Stimulated activated CD8-positive, alpha-beta memory T cell treated with anti-CD3 and anti-CD28 coated beads, Interleukin-4, amount 100 ng/mL, for 4 hours (primary cell): ENCODE results near the gene FSTL5.

ENCODE experiments used
- DNase-seq, 2 donors: peaks; one replicate each; pipeline ENCODE4 v3.0.0-alpha.2; 2020; ENCODE audit warnings: low read depth in 2 of 2, low spot score in 1 of 2

FSTL5 gene

DNA sequence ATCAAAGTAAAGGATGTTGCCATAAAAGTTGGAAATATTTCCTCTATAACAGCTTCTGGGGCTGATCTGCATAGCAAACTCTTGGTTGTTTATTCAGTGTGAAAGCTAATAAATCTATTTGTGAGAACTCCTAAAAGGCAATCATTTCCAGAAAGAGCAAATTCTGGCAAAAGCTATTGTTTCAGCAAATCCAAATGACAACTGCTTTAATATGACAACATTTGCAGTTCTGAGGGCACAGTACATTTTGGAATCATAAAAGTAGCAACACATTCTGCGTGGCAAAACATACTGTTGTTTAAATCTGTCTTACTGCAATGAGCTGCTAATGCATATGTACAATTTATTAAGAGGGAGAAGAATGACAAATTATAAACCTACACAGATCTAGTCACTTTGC is 818.1 kb downstream of the FSTL5 start:
- DNase-seq = no peak

DNA sequence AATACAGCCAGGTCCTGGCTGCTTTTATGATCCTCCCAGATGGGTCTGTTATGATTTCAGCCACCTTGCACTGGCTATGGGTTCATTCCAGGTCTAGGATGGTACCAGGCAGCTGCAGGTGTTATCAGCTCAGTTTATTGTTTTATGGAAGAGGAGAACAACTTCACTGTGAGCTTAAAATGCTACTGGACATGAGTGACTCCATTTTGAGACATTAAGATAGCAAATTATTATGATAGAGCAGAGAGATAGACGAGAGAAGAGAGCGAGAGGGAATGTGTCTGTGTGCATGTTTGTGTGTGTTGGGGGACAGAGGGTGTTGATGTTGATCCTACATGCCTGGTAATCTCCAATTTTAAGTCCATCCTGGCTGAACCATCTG is 820.2 kb downstream of the FSTL5 start:
- no peak for DNase-seq

DNA sequence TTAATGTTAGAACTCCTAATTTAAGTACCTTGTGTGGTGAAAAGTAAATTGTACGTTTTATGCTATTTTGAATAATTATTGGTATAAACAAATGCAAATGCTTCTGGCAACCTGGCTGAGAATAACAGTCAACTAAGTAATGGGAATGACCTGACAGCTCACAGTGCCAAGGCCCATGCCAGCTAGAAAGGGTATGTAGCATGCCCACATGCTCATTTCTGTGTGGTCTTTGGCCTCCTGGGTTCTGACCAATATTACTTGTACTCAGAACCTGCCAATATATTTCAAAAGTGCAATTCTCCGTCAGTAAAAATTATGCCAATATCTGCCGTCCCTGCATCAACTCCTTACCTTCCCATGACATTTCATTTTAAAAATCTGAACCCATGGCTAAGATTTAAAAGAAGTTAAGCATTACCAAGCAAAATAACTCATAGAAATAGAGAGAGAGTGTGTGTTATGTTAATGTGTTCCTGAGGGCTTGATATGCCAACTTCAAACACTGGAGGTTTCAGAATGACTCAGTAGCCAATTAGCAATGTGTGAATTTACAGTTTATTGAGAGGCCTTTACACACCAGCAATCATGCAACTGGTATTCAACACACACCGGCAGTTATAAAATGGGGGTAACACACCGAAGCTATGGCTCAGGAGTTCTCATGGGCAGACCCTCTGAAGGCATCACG is 820.8 kb downstream of the FSTL5 start:
- DNase-seq = no peak

DNA sequence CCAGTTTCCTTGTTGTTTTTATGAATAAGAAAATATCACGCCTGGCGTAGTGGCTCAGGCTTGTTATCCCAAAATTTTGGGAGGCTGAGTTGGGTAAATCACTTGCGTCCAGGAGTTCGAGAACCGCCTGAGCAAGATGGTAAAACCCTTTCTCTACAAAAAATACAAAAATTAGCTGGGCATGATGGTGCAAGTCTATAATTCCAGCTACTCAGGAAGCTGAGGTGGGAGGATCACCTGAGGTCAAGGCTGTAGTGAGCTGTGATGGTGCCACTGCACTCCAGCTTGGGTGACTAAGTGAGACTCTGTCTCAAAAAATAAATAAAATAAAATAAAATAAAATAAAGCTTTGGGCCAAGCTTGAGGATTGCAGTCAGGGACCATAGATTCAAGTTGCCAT is 827.2 kb downstream of the FSTL5 start:
- no peak for DNase-seq

DNA sequence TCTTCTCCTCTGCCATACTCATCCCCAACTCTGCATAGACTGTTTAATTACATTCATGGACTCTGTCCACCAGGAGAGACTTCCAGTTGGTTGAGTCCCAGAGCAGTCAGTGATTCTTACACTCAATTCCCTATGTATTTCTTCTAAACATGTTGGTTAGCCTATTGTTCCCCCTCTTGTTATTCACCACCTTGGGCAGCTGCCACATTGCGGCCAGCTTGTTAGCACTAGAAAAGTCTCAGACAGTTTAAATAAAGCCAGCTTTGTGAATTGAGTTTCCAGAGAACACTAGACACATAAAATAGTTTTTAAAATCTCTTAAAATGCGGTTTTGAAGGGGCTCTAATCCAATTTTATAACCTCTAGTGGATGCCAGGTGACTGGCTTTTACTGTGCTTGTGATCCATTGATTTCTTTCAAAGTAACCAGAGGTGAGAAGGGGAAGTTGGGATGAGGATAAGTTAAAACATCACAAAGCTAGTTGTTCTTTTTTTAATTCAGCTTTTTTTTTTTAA is 827.7 kb downstream of the FSTL5 start:
- DNase-seq = no peak
